Measurements from ENCODE around the gene PAK4.
"Not testable (repeated sequence)": the region's sequence is repeated elsewhere in the genome, so short reads cannot be mapped to it uniquely, and the experiment has no call there.

PAK4 gene

GRCh38 chr19:39212375-39212742, 86.8 kb downstream of the PAK4 start:
- DNase-seq, result peak; percentile 26

- not testable (repeated sequence) for DNase-seq
These were observed 89.7 kb downstream of the PAK4 start for GRCh38 chr19:39215323-39215722.

GRCh38 chr19:39217094-39217493, 91.5 kb downstream of the PAK4 start:
- no peak for DNase-seq

GRCh38 chr19:39218230-39219007, 92.8 kb downstream of the PAK4 start:
- no peak for DNase-seq

- DNase-seq, result not testable (repeated sequence)
These were observed 93.5 kb downstream of the PAK4 start for GRCh38 chr19:39219108-39219507.

- no peak for DNase-seq
These were observed 98.2 kb downstream of the PAK4 start for GRCh38 chr19:39223703-39224279.

- no peak for DNase-seq
These were observed 99.3 kb downstream of the PAK4 start for GRCh38 chr19:39224910-39225309.
